NT2/D1 (cell line): Measurements from ENCODE around the gene REX1BD.
"Not testable (repeated sequence)": the region's sequence is repeated elsewhere in the genome, so short reads cannot be mapped to it uniquely, and the experiment has no call there.

Experiments
- SUZ12 ChIP-seq: IDR thresholded peaks from 2 replicates; pipeline ENCODE4 v1.6.1; 2011; ENCODE audit not compliant: insufficient read length, insufficient read depth; ENCODE audit errors: extremely low read depth
- YY1 ChIP-seq: IDR thresholded peaks from 2 replicates; pipeline ENCODE4 v1.6.1; 2011; ENCODE audit not compliant: insufficient read length, insufficient read depth
- ZNF274 ChIP-seq: IDR thresholded peaks from 2 replicates; pipeline ENCODE4 v1.6.1; 2011; ENCODE audit warnings: mild to moderate bottlenecking, low read depth, low read length

- not testable (repeated sequence) for TF ChIP-seq ZNF274, SUZ12, YY1
Measured at GRCh38 chr19:18540200-18540599, 48.4 kb upstream of the REX1BD start.
